ENCODE data around the gene PRR12.

PRR12 gene

GRCh38 chr19:49599378-49600295 is 8.7 kb downstream of the PRR12 start:
- Histone ChIP-seq H3K36me3 (peaks cover 56 to 99% (median 96%) of the 10 kb centered on the region in 3 donors), H3K9me3 (no peaks in the 10 kb centered on the region), H3K4me1 (peaks cover 0 to 3% (median 0%) of the 10 kb centered on the region in 4 donors), H3K4me3 (no peak overlapping the region), H3K27ac (no peak overlapping the region), H3K27me3 (no peaks in the 10 kb centered on the region)
- no peak for DNase-seq
- intact Hi-C loops (cut with DNase I; ENCODE audit: low total_unique reads): no loop called here
- TF ChIP-seq CTCF (IDR thresholded peaks at IDR 0.05): no peak

GRCh38 chr19:49601482-49602038 is 10.6 kb downstream of the PRR12 start:
- no peaks in the 10 kb centered on the region for H3K27me3 ChIP-seq
- TF ChIP-seq CTCF (IDR thresholded peaks at IDR 0.05): no peak
- H3K4me1 ChIP-seq: no peaks in the 10 kb centered on the region
- no peak overlapping the region for H3K4me3 ChIP-seq
- H3K36me3 ChIP-seq: peaks cover 51 to 98% (median 94%) of the 10 kb centered on the region in 3 donors
- intact Hi-C loops (cut with DNase I; ENCODE audit: low total_unique reads): no loop called here
- DNase-seq: no peak
- H3K27ac ChIP-seq: no peak overlapping the region
- no peaks in the 10 kb centered on the region for H3K9me3 ChIP-seq

GRCh38 chr19:49602806-49603205 is 11.8 kb downstream of the PRR12 start:
- H3K36me3 ChIP-seq: peaks cover 40 to 94% (median 84%) of the 10 kb centered on the region in 3 donors
- H3K4me3 ChIP-seq: no peak overlapping the region
- no peaks in the 10 kb centered on the region for H3K4me1 ChIP-seq
- no peak for TF ChIP-seq CTCF (IDR thresholded peaks at IDR 0.05)
- no peak overlapping the region for H3K27ac ChIP-seq
- no peak for DNase-seq
- intact Hi-C loops (cut with DNase I; ENCODE audit: low total_unique reads): no loop called here
- no peaks in the 10 kb centered on the region for H3K9me3 ChIP-seq
- H3K27me3 ChIP-seq: no peaks in the 10 kb centered on the region

GRCh38 chr19:49605605-49606004 is 14.6 kb downstream of the PRR12 start:
- Histone ChIP-seq H3K27ac (no peak overlapping the region), H3K36me3 (peaks cover 31 to 95% (median 83%) of the 10 kb centered on the region in 3 donors), H3K9me3 (no peaks in the 10 kb centered on the region), H3K4me1 (no peaks in the 10 kb centered on the region), H3K27me3 (no peaks in the 10 kb centered on the region), H3K4me3 (no peak overlapping the region)
- no peak for TF ChIP-seq CTCF (IDR thresholded peaks at IDR 0.05)
- DNase-seq: no peak
- intact Hi-C loops (cut with DNase I; ENCODE audit: low total_unique reads): no loop called here

- Histone ChIP-seq H3K36me3 (peaks cover 8 to 86% (median 51%) of the 10 kb centered on the region in 3 donors), H3K27ac (no peak overlapping the region), H3K4me3 (no peak overlapping the region), H3K9me3 (no peaks in the 10 kb centered on the region), H3K27me3 (no peaks in the 10 kb centered on the region), H3K4me1 (peaks cover 0 to 7% (median 0%) of the 10 kb centered on the region in 4 donors)
- intact Hi-C loops (cut with DNase I; ENCODE audit: low total_unique reads): no loop called here
- no peak for TF ChIP-seq CTCF (IDR thresholded peaks at IDR 0.05)
- DNase-seq: no peak
Measured at GRCh38 chr19:49609499-49610092, 18.6 kb downstream of the PRR12 start.
